Stimulated activated memory B cell treated with anti-CD40 and anti-IgM and Interleukin-4, amounts not matched to agents 10 μg/mL and 1 μg/mL and 100 μg/mL, for 72 hours (primary cell): ENCODE results near the gene NMT1.

Experiments used
- ATAC-seq: fragments of 150-1000 bp; cut with Tn5 transposase; 2 replicates; pipeline ENCODE4 v1.10.0; 2021
- H3K27ac Mint-ChIP-seq: one replicate; pipeline ENCODE4 v1.8.0; 2022; ENCODE audit warnings: mild to moderate bottlenecking, mixed read lengths
- H3K27me3 Mint-ChIP-seq: one replicate; pipeline ENCODE4 v1.8.0; 2022; ENCODE audit warnings: mixed read lengths
- H3K36me3 Mint-ChIP-seq: one replicate; pipeline ENCODE4 v1.8.0; 2022; ENCODE audit warnings: mixed read lengths
- H3K4me1 Mint-ChIP-seq: one replicate; pipeline ENCODE4 v1.8.0; 2022; ENCODE audit warnings: mixed read lengths
- H3K4me3 Mint-ChIP-seq: one replicate; pipeline ENCODE4 v1.8.0; 2022; ENCODE audit warnings: mild to moderate bottlenecking, moderate library complexity, mixed read lengths
- H3K9me3 Mint-ChIP-seq: one replicate; pipeline ENCODE4 v1.8.0; 2022; ENCODE audit warnings: mixed read lengths

The NMT1 gene

DNA sequence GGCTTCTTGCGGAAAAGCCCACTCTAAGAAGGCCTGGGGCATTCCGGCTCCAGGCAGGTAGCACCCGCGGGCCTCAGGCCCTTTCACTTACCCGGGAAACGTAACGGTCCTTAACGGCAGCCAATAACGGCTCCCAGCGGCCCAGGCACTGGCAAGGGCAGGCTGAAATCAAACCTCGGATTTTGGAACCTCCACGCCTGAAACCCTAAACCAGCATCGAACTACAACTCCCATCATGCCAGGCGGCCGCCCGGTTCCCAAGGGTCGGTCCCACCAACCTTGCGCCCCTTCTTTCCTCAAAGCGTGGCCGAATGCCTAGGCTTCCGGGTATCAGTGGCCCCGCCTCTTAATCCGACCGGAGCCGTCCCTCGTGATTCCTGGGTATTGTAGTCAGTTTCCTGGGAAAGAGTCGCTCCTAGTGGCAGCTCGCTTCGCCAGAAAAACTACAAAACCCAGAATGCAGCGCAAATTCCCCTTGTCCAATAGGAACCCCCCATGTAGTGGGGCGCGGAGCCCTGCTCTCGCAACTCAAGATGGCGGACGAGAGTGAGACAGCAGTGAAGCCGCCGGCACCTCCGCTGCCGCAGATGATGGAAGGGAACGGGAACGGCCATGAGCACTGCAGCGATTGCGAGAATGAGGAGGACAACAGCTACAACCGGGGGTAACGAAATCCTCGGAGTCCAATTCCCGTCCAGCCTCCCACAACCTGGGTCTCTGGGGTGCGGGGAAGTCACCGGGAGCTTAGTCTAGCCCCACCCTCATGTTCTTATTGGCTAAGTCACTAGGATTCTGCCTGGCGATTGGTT, at the start of gene NMT1:
NMT1 (plus strand) TSS at position 521 of the 809 bp plus-strand sequence; CDS start at position 534, 13 bp downstream.
- H3K27me3 Mint-ChIP-seq: no peaks in the 10 kb centered on the region
- no peaks in the 10 kb centered on the region for H3K9me3 Mint-ChIP-seq
- H3K36me3 Mint-ChIP-seq: peaks cover 7% of the 10 kb centered on the region
- H3K27ac Mint-ChIP-seq: peak within 1 kb of the TSS; percentile 88
- peaks cover 53% of the 10 kb centered on the region for H3K4me1 Mint-ChIP-seq
- peak; percentile 96 for ATAC-seq
- peak within 1 kb of the TSS; percentile 87 for H3K4me3 Mint-ChIP-seq

DNA sequence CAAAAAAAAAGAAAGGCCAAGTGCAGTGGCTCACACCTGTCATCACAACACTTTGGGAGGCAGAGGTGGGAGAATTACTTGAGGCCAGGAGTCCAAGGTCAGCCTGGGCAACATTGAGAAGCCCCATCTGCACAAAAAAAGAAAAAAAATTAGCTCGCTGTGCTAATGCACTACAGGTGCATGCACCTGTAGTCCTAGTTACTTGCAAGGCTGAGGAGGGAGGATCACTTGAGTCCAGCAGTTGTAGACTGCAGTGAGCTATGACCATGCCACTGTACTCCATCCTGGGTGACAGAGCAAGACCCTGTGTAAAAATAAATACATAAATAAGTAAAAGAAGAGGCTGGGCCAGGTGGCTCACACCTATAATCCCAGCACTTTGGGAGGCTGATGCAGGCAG, 49.4 kb upstream of the NMT1 start:
- H3K27ac Mint-ChIP-seq: no peak overlapping the region
- H3K27me3 Mint-ChIP-seq: peaks cover 57% of the 10 kb centered on the region
- no peak overlapping the region for H3K4me3 Mint-ChIP-seq
- no peaks in the 10 kb centered on the region for H3K36me3 Mint-ChIP-seq
- ATAC-seq: no peak
- H3K4me1 Mint-ChIP-seq: no peaks in the 10 kb centered on the region
- no peaks in the 10 kb centered on the region for H3K9me3 Mint-ChIP-seq

DNA sequence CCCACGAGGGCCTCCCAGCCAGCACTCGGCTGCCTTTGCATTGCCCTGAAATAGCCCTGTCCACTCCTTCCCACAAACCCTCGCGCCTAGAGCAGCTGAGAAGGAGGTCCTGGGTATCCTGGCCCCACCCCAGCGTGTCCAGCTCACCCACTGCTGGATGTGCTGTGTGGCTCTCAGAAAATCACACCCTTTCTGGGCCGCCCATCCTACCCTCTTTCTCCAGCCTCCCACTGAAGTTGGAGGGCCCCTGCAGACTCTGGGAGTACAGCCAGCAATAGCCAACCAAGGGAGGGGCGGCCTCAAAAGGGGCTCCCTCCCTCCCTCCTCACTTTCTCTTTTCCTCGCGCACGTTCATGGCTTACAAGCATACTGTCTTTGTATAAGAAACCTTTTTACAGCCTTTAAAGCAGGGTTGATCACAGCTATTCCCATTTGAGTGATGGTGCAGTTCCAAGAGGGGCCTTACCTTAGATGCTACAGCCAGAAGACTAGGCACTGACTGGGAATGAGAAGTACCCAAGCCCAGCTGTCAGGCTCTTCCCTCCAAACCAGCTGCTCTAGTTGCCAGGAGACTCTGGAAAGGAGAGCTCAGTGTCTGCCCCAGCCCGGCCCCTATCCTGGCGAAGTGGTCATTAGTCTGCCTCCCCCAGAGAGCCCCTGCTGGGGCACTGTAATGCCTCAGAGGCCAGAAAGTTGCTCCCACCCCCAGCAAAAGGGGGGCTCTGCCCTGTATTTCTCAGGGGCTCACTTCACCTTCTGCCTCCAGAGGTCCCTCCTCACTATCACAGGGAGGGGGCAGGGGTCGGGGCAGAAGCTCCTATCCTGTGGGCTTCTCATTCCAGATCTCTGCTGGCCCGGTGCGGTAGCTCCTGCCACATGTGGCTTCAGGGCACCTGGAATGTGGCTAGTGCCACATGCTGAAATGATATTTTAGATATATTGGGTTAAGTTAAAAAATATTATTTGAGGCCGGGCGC, 47.8 kb upstream of the NMT1 start:
- no peaks in the 10 kb centered on the region for H3K9me3 Mint-ChIP-seq
- H3K36me3 Mint-ChIP-seq: no peaks in the 10 kb centered on the region
- no peak overlapping the region for H3K27ac Mint-ChIP-seq
- H3K27me3 Mint-ChIP-seq: peaks cover 50% of the 10 kb centered on the region
- peaks cover 2% of the 10 kb centered on the region for H3K4me1 Mint-ChIP-seq
- no peak for ATAC-seq
- no peak overlapping the region for H3K4me3 Mint-ChIP-seq

DNA sequence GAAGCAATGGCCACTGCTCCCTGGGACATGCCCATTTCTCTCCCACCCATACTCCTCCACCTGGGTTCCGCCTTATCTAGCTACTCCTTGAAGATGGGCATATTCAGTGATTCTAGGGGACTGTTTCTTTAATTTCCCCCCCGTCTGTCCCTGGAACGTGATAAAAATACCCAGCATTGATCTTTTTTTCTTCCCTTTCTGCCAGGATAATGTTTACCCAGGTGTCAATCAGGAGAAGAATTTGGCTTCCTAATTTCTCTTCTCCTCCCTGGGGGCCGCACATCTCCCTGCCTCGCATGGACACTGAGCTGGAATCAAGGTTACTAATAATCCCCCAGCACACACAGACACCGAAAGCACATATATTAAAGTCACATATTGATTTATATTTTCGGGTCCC, 44.9 kb upstream of the NMT1 start:
- H3K4me3 Mint-ChIP-seq: no peak overlapping the region
- peaks cover 60% of the 10 kb centered on the region for H3K27me3 Mint-ChIP-seq
- no peak for ATAC-seq
- no peaks in the 10 kb centered on the region for H3K9me3 Mint-ChIP-seq
- peaks cover 26% of the 10 kb centered on the region for H3K4me1 Mint-ChIP-seq
- no peak overlapping the region for H3K27ac Mint-ChIP-seq
- H3K36me3 Mint-ChIP-seq: no peaks in the 10 kb centered on the region

DNA sequence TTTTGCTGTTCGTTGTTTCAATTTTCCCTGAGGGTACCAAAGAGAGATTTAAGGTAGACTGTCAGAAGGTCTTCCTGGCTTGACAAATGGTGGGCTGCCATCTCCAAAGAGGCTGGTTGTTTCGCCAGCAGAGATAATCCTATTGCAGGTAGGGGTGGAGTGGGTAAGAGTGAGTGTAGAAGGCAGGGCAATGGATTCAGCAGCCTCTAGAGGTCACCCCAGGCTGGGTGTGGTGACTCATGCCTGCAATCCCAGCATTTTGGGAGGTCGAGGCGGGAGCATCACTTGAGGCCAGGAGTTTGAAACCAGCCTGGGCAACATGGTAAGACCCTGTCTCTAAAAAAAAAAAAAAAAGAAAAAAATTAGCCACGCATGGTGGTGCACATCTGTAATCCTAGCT, 44.3 kb upstream of the NMT1 start:
- Mint-ChIP-seq H3K4me1 (peaks cover 32% of the 10 kb centered on the region), H3K27ac (no peak overlapping the region), H3K9me3 (no peaks in the 10 kb centered on the region), H3K27me3 (peaks cover 64% of the 10 kb centered on the region), H3K36me3 (no peaks in the 10 kb centered on the region), H3K4me3 (no peak overlapping the region)
- no peak for ATAC-seq

DNA sequence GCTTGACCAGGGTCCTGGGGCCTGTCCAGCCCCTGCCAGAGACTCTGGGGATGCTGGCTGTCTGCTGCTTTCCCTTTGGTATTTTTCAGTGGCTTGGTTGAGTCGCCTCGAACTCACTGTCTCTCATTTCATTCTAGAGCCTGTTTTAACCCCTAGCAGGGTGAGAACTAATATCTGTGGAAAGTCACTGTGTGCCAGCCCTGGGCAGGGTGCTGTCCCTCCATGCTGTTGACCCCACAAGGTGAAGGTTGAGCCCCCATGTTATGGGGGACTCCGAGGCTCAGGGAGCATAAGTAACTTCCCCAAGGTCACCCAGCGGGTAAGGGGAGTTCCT, 42.6 kb upstream of the NMT1 start:
- Mint-ChIP-seq H3K9me3 (no peaks in the 10 kb centered on the region), H3K27me3 (peaks cover 56% of the 10 kb centered on the region), H3K4me3 (peak overlapping the region; percentile 83), H3K4me1 (peaks cover 41% of the 10 kb centered on the region), H3K36me3 (peaks cover 4% of the 10 kb centered on the region), H3K27ac (peak overlapping the region; percentile 86)
- no peak for ATAC-seq

DNA sequence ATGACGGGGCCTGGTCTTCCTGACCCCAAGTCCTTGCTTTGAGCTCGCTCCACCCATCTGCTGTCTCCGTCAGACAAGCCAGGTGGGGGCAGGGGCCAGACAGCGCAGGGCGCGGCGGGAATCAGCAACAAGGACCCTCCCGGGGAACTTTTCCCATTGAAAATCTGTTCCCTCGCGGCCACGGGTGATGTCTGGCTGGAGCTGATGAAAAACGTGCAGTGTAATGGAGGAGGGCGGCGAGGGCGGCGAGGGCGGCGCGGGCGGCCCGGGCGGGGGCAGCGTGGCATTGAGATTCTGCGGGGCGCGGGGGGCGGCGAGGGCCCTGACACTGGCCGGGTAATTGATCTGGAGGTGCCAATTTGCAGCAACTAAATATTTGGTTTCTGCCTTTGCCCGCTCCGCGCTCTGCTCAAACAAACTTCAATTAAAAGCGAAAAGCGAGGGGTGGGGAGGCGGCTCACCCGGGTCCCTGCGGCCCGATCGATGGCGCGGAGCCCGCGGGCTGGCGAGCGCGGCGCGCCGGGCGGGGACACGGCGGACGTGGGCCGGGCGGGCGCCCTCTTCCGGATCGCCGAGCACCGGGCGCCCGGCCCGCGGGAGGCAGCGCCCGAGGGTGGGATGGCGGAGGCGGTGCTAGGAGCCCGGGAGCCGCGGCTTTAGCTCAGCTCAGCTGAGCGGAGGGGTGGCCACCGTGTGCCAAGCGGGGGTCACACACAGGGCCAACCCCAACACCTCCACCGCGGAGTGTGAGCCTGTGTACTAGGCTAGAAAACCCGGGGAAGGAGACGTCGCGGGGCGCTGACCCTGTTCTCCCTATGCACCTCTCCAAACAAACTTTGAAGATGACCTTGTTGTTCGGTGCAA, 42.0 kb upstream of the NMT1 start:
- ATAC-seq: peak; percentile 53
- peaks cover 41% of the 10 kb centered on the region for H3K4me1 Mint-ChIP-seq
- H3K27me3 Mint-ChIP-seq: peaks cover 53% of the 10 kb centered on the region
- H3K9me3 Mint-ChIP-seq: no peaks in the 10 kb centered on the region
- peak overlapping the region; percentile 83 for H3K4me3 Mint-ChIP-seq
- H3K27ac Mint-ChIP-seq: peak overlapping the region; percentile 86
- H3K36me3 Mint-ChIP-seq: peaks cover 10% of the 10 kb centered on the region

DNA sequence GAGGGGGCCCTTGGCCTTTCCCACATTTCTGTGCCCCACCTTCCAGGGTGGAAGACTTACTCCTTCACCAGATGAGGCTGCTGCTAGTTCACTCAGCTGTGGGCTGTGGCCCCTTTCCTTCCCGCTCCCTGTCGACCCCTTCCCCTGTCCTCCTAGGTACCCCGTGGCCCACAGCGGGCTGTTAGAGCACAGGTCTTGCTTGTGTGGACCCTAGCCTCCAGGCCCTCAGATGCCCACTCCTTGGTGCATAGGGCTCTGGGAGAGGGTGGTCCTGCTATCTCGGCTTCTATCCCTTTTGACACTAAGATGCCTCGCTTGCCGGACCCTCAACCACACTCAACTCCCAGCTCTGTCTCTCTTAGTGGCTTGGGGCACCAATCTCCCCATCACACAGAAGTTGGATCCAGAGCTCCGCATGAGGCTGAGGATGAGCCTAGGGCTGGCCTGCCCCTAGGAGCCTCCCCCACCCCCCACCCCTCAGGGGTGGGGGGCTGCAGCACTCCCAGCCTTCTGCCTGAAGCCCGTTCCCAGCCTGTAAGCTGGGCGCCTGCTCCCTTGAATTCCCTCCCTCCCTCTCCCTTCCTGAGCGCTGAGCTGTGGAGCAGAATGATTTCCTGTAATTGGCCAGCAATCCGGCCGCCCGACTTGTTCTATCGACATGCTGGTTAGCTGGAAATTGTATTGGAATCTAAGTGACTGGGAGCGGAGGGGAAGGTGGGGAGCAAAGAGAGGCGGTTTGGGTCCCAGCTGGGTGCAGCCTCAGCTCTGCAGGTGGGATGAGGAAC, 40.6 kb upstream of the NMT1 start:
- Mint-ChIP-seq H3K9me3 (no peaks in the 10 kb centered on the region), H3K4me3 (no peak overlapping the region)

DNA sequence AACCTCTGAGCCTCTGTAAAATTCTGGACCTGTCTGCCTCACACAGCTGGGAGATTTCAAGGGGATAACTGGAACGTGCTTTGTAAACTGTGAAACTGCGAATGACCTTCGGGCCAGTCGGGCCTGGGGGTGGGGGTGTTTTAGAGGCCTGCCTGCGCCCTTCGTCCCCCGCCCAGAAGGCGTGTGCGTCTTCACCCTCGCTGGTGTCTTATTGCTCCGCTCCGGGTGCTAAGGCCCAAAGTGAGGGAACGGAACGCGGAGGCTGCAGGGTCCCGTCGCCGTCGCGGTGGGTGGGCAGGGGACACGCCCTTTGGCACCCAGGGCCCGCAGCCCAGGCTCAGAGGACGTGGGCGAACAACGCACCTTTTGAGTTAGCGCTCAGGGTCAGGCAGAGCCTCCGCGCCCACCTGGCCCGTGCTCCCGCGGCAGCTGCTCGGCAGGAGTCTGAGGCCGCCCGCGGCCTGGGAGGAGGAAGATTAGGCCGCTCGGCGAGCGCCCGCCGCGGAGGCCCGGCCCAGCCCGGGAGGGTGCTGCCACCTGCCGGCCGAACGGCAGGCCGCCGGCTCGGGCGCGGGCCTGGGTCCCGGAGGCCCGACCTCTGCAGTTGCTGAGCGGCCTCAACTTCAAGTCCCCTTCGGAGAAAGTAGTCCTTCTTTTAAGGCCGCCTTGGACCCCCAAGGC, 39.4 kb upstream of the NMT1 start:
- peaks cover 41% of the 10 kb centered on the region for H3K4me1 Mint-ChIP-seq
- no peak overlapping the region for H3K27ac Mint-ChIP-seq
- peak overlapping the region; percentile 24 for H3K4me3 Mint-ChIP-seq
- peak; percentile 85 for ATAC-seq
- H3K9me3 Mint-ChIP-seq: no peaks in the 10 kb centered on the region
- H3K36me3 Mint-ChIP-seq: peaks cover 14% of the 10 kb centered on the region
- H3K27me3 Mint-ChIP-seq: peaks cover 42% of the 10 kb centered on the region

More for the DNA sequence above, 40.6 kb upstream of the NMT1 start:
- Mint-ChIP-seq H3K27ac (no peak overlapping the region), H3K27me3 (peaks cover 53% of the 10 kb centered on the region), H3K36me3 (peaks cover 14% of the 10 kb centered on the region), H3K4me1 (peaks cover 41% of the 10 kb centered on the region)
- ATAC-seq: no peak

DNA sequence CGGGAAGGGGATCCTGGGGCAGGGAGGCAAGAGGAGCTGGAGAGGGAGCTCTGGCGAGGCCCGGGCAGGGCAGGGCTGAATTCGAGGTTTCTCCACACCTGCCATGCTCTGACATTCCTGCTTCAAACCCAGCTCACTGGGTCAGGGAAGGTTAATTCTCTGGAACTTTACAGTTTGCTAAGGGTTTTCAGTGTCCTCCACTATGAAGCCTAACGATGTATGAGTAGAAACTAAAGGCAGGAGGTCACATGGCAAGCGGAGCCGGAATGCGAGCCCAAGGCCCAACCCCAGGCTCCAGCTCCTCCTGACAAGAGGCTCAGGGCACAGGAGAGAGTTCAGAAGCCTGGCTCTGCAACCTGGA, 38.8 kb upstream of the NMT1 start:
- Mint-ChIP-seq H3K9me3 (no peaks in the 10 kb centered on the region), H3K4me1 (peaks cover 41% of the 10 kb centered on the region), H3K27me3 (peaks cover 38% of the 10 kb centered on the region), H3K4me3 (no peak overlapping the region), H3K36me3 (peaks cover 14% of the 10 kb centered on the region), H3K27ac (no peak overlapping the region)
- peak; percentile 10 for ATAC-seq

DNA sequence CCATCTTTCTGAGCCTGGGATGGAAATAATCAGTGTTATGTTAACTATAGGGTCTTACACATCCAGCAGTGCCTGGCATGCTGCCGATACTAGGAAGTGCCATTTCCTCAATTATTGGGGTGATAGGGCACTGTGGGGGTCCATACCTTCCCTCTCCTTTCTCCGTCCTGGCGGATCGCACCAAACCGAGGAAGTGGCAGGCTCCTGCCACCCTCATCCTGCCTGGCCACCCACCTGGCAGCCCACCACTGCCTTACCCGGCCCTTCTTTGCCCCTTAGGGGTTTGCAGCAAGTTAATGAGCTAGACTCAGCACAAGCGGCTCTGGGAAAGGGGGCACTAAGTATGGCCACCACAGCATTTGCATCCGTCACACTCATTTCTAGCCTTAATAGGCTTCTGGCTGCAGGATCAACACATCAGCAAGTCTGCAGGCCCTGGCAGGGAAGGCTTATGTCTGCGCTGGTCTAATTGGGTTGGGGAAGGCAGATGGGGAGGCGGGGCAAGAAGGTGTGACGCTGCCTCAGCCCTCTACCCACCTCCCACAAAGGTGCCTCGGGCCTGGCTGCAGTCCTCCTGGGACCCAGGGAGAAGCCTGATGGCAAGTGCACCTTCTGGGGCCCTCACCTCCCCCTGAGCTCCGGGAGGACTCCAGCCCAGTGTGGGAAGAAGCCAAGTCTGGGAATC, 38.3 kb upstream of the NMT1 start:
- H3K9me3 Mint-ChIP-seq: no peaks in the 10 kb centered on the region
- H3K36me3 Mint-ChIP-seq: peaks cover 14% of the 10 kb centered on the region
- H3K27ac Mint-ChIP-seq: no peak overlapping the region
- H3K4me1 Mint-ChIP-seq: peaks cover 41% of the 10 kb centered on the region
- peaks cover 38% of the 10 kb centered on the region for H3K27me3 Mint-ChIP-seq
- no peak overlapping the region for H3K4me3 Mint-ChIP-seq
- no peak for ATAC-seq

DNA sequence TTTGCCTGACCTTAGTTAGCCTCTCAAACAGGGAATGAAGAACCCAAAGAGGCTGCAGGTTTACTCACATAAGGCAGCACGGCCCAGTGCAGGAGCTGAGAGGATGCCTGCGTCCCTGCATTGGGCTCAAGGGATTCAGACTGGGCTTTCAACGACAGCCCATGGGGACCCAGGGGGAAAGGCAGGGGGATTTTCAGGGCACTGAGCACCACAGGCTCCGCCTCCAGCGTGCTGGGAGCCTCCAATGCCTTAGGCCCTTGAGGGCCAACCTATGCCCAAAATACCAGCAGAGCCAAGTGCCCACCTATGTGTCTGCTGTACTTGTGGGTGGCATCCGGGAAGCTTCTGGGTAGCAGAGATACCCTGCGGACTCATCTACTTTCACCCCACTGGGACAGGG, 32.0 kb upstream of the NMT1 start:
- no peak overlapping the region for H3K4me3 Mint-ChIP-seq

DNA sequence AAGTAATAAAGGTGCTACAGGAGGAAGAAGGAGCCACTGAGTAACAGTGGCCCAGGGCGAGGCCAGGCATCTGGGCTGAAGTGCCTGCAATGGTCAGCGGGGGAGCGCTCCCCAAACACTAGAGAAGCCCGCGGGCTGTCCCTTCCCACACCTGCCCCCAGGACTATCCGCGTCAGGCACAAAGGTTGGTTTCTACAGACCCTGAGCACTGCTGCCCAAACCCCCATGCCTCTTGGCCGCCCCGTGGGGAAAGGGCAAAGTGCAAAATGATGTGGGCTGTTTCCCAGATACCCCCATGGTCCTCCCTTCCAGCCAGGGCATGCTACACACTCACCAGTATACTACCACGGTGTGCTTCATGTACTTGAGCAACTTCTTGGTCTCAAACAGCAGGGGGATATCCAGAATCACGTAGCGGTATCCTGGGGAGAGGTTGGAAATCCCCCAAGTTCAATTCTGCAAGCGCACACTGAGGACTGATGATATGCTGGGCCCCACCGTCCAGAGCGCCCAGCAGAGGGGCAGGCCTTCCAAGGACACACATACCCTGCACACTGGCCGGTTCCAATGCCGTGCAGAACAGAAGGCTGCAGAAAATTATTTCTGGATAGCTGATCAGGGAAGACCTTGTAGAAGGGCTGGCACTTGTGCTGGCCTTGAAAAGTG, 31.2 kb upstream of the NMT1 start:
- Mint-ChIP-seq H3K4me3 (no peak overlapping the region), H3K27me3 (no peaks in the 10 kb centered on the region), H3K36me3 (peaks cover 53% of the 10 kb centered on the region), H3K9me3 (no peaks in the 10 kb centered on the region), H3K4me1 (peaks cover 13% of the 10 kb centered on the region), H3K27ac (no peak overlapping the region)
- ATAC-seq: peak; percentile 77

More for the DNA sequence above, 32.0 kb upstream of the NMT1 start:
- Mint-ChIP-seq H3K36me3 (peaks cover 49% of the 10 kb centered on the region), H3K9me3 (no peaks in the 10 kb centered on the region), H3K27ac (no peak overlapping the region), H3K27me3 (no peaks in the 10 kb centered on the region), H3K4me1 (peaks cover 13% of the 10 kb centered on the region)
- ATAC-seq: no peak
